K562 (cell line): ENCODE results near the gene C1orf167. TPM values are rescaled to one million over a fixed set of nuclear protein-coding genes. Genes with fewer than 3 reads are reported as not detected.

Experiments
- BRD9 ChIP-seq: fragments of 450-650 bp; IDR thresholded peaks from 2 replicates; pipeline ENCODE4 v1.6.1; 2018; ENCODE audit warnings: low read depth; ENCODE audit not compliant: partially characterized antibody
- CBFA2T3 ChIP-seq: fragments of 450-650 bp; IDR thresholded peaks from 2 replicates; pipeline ENCODE4 v1.6.1; 2017
- HNRNPLL ChIP-seq: fragments of 200-400 bp; formaldehyde crosslinking; IDR thresholded peaks from 2 replicates; pipeline ENCODE4 v1.6.1; 2017; ENCODE audit warnings: low read length, low read depth, mild to moderate bottlenecking; ENCODE audit not compliant: poor library complexity, severe bottlenecking
- KDM2B ChIP-seq: fragments of 250-450 bp; sonication (Bioruptor Pico); IDR thresholded peaks from 2 replicates; pipeline ENCODE4 v1.8.0; 2021; ENCODE audit warnings: mild to moderate bottlenecking, moderate library complexity
- LCOR ChIP-seq: sonication (generic); formaldehyde crosslinking; IDR thresholded peaks from 2 replicates; pipeline ENCODE4 v1.8.0; 2022; ENCODE audit warnings: mild to moderate bottlenecking, missing genetic modification reagents
- MCM2 ChIP-seq: fragments of 450-650 bp; IDR thresholded peaks from 2 replicates; pipeline ENCODE4 v1.6.1; 2017; ENCODE audit warnings: low read depth, mild to moderate bottlenecking
- NFE2 ChIP-seq: IDR thresholded peaks from 2 replicates; pipeline ENCODE4 v1.6.1; 2014; ENCODE audit warnings: antibody characterized with exemption, low read depth
- PCBP1 ChIP-seq: fragments of 200-400 bp; formaldehyde crosslinking; IDR thresholded peaks from 2 replicates; pipeline ENCODE4 v1.6.1; 2018; ENCODE audit warnings: mild to moderate bottlenecking, low read depth, low read length; ENCODE audit not compliant: poor library complexity, severe bottlenecking
- POLR2AphosphoS5 ChIP-seq: IDR thresholded peaks from 2 replicates; pipeline ENCODE4 v1.6.1; 2011; ENCODE audit warnings: mild to moderate bottlenecking, low read depth, low read length, moderate library complexity; ENCODE audit not compliant: control insufficient read depth, insufficient read depth
- POLR2G ChIP-seq: fragments of 200-400 bp; formaldehyde crosslinking; IDR thresholded peaks from 2 replicates; pipeline ENCODE4 v1.6.1; 2017; ENCODE audit warnings: low read depth, mild to moderate bottlenecking, antibody characterized with exemption, low read length, moderate library complexity
- RCOR1 ChIP-seq, 2 experiments: IDR thresholded peaks; 2 replicates each; pipeline ENCODE4 v1.6.1; 2012; ENCODE audit warnings: low read depth in 2 of 2, low read length in 2 of 2, borderline replicate concordance in 1 of 2, improper control_type of control experiment in 1 of 2
- SMAD2 ChIP-seq: fragments of 150-350 bp; IDR thresholded peaks from 2 replicates; pipeline ENCODE4 v1.6.1; 2014; ENCODE audit warnings: low read depth, mild to moderate bottlenecking, low read length
- SMAD3 ChIP-seq: fragments of 450-650 bp; formaldehyde crosslinking; conservative IDR thresholded peaks from 2 replicates; pipeline ENCODE4 v1.4.0; 2020; ENCODE audit warnings: mild to moderate bottlenecking
- TBP ChIP-seq: optimal IDR thresholded peaks from 2 replicates; pipeline ENCODE3; 2011; ENCODE audit warnings: low read depth, low read length, improper control_type of control experiment
- TGIF2 ChIP-seq: sonication (generic); formaldehyde crosslinking; IDR thresholded peaks from 2 replicates; pipeline ENCODE4 v1.8.1; 2022; ENCODE audit warnings: mild to moderate bottlenecking, missing genetic modification reagents, moderate library complexity
- USF2 ChIP-seq: sonication (generic); formaldehyde crosslinking; IDR thresholded peaks from 2 replicates; pipeline ENCODE4 v1.5.0; 2020; ENCODE audit warnings: missing genetic modification reagents
- ZNF146 ChIP-seq: IDR thresholded peaks from one replicate; pipeline ENCODE4 v1.6.1; 2018; ENCODE audit warnings: missing compliant biosample characterization; ENCODE audit not compliant: unreplicated experiment
- ZNF764 ChIP-seq: fragments of 250-450 bp; sonication (Bioruptor Pico); IDR thresholded peaks from 2 replicates; pipeline ENCODE4 v1.4.0; 2020; ENCODE audit warnings: low read depth, mild to moderate bottlenecking, moderate library complexity
- polyA plus RNA-seq, 8 experiments: library from polyadenylated mRNA; depleted of rRNA in 4 of 8; stranded (reverse) in 5 of 8; unstranded in 3 of 8; fragments of >200 nt; fragmentation: Nextera tagmentation in 2 of 8; fragmentation: Illumina TruSeq in 1 of 8; extraction: Ambion mirVana in 2 of 8; extraction: Trizol in 1 of 8; gene quantifications; 2 replicates each; pipeline versions ENCODE4 v1.2.1 to v1.2.3, GENCODE V29; 2011 to 2014; ENCODE audit warnings: inconsistent platforms in 1 of 8, missing spikeins in 1 of 8
- total RNA-seq, 7 experiments: library from RNA; depleted of rRNA in 6 of 7; stranded (reverse); fragments of >200 nt in 6 of 7; fragmentation: Illumina TruSeq in 2 of 7; extraction: Trizol in 2 of 7; gene quantifications; 2 replicates each; pipeline versions ENCODE4 v1.2.1 to v1.2.3, GENCODE V29; 2011 to 2021; ENCODE audit warnings: low replicate concordance in 1 of 7
- TF ChIP-seq, protein P1 (sequence below): fragments of 250-450 bp; sonication (Bioruptor Pico); IDR thresholded peaks from 2 replicates; pipeline ENCODE4 v1.4.0; 2020
- TF ChIP-seq, protein P2 (sequence below): fragments of 450-650 bp; formaldehyde crosslinking; IDR thresholded peaks from 2 replicates; pipeline ENCODE4 v1.4.0; 2020; ENCODE audit warnings: mild to moderate bottlenecking, mixed read lengths
- TF ChIP-seq, protein P3 (sequence below): IDR thresholded peaks from 3 replicates; pipeline ENCODE4 v1.6.1; 2011; ENCODE audit warnings: borderline replicate concordance, mild to moderate bottlenecking, moderate library complexity; ENCODE audit not compliant: insufficient read length; ENCODE audit errors: extremely low read depth

C1orf167 gene
- total and polyA plus RNA-seq, 9 of the 15 experiments (the other 6 are each of a cell fraction or from before 2014, with no cell fraction given) = 0.22 to 0.86 (median 0.31) TPM; not detected in 2

GRCh38 chr1:11735854-11736745 lies 25.9 kb upstream of the C1orf167 start, which contains the start of gene AGTRAP (continued):
- TF ChIP-seq NFE2 (no peak), POLR2G (peak; percentile 80), SMAD2 (no peak), TBP (peak; percentile 22), KDM2B (CRISPR knock-in tag) (no peak), MCM2 (no peak), LCOR (CRISPR knock-in tag) (peak; percentile 69; the same call in 1 of the 2 replicates), POLR2AphosphoS5 (peak; percentile 33), BRD9 (peak; percentile 36), USF2 (CRISPR knock-in tag) (peak; percentile 98), TGIF2 (no peak), HNRNPLL (peak; percentile 84), RCOR1 (IDR thresholded peaks at IDR 0.05; ENCODE audit: borderline replicate concordance in 1 of 2, low read depth in 2 of 2, low read length in 2 of 2) (0 out of 4 replicates have a peak, but pooled peaks of 1 of the 2 experiments have one; percentile 1), ZNF146 (peak; percentile 20), PCBP1 (no peak), SMAD3 (CRISPR knock-in tag) (no peak), ZNF764 (CRISPR knock-in tag) (peak; percentile 44; the same call in 1 of the 2 replicates), CBFA2T3 (no peak)
- TF ChIP-seq, protein P1, sequence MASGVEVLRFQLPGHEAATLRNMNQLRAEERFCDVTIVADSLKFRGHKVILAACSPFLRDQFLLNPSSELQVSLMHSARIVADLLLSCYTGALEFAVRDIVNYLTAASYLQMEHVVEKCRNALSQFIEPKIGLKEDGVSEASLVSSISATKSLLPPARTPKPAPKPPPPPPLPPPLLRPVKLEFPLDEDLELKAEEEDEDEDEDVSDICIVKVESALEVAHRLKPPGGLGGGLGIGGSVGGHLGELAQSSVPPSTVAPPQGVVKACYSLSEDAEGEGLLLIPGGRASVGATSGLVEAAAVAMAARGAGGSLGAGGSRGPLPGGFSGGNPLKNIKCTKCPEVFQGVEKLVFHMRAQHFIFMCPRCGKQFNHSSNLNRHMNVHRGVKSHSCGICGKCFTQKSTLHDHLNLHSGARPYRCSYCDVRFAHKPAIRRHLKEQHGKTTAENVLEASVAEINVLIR (CRISPR knock-in tag) = peak; percentile 1; the same call in 1 of the 2 replicates
- TF ChIP-seq, protein P2, sequence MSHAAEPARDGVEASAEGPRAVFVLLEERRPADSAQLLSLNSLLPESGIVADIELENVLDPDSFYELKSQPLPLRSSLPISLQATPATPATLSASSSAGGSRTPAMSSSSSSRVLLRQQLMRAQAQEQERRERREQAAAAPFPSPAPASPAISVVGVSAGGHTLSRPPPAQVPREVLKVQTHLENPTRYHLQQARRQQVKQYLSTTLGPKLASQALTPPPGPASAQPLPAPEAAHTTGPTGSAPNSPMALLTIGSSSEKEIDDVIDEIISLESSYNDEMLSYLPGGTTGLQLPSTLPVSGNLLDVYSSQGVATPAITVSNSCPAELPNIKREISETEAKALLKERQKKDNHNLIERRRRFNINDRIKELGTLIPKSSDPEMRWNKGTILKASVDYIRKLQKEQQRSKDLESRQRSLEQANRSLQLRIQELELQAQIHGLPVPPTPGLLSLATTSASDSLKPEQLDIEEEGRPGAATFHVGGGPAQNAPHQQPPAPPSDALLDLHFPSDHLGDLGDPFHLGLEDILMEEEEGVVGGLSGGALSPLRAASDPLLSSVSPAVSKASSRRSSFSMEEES (CRISPR knock-in tag) = peak; percentile 100
- TF ChIP-seq, protein P3, sequence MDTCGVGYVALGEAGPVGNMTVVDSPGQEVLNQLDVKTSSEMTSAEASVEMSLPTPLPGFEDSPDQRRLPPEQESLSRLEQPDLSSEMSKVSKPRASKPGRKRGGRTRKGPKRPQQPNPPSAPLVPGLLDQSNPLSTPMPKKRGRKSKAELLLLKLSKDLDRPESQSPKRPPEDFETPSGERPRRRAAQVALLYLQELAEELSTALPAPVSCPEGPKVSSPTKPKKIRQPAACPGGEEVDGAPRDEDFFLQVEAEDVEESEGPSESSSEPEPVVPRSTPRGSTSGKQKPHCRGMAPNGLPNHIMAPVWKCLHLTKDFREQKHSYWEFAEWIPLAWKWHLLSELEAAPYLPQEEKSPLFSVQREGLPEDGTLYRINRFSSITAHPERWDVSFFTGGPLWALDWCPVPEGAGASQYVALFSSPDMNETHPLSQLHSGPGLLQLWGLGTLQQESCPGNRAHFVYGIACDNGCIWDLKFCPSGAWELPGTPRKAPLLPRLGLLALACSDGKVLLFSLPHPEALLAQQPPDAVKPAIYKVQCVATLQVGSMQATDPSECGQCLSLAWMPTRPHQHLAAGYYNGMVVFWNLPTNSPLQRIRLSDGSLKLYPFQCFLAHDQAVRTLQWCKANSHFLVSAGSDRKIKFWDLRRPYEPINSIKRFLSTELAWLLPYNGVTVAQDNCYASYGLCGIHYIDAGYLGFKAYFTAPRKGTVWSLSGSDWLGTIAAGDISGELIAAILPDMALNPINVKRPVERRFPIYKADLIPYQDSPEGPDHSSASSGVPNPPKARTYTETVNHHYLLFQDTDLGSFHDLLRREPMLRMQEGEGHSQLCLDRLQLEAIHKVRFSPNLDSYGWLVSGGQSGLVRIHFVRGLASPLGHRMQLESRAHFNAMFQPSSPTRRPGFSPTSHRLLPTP = peak; percentile 22
